Measurements from ENCODE around the gene AHRR.

Gene AHRR

GRCh38 chr5:422323-423232, 101.1 kb downstream of the AHRR start:
- TF ChIP-seq, protein P1, sequence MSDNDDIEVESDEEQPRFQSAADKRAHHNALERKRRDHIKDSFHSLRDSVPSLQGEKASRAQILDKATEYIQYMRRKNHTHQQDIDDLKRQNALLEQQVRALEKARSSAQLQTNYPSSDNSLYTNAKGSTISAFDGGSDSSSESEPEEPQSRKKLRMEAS (IDR thresholded peaks at IDR 0.05), result no peak
- TF ChIP-seq ZBTB7A (IDR thresholded peaks at IDR 0.05; ENCODE audit: low read depth), result no peak
- no peak for TF ChIP-seq RAD21 (IDR thresholded peaks at IDR 0.05; ENCODE audit: low read depth)
- TF ChIP-seq EP300 (IDR thresholded peaks at IDR 0.05; ENCODE audit: borderline replicate concordance), result no peak
- no peak for TF ChIP-seq TAF1 (IDR thresholded peaks at IDR 0.05; ENCODE audit: low read depth)
- TF ChIP-seq YY1 (IDR thresholded peaks at IDR 0.05; ENCODE audit: low read depth), result no peak
- TF ChIP-seq FOXM1 (IDR thresholded peaks at IDR 0.05; ENCODE audit: borderline replicate concordance, low read depth), result no peak
- TF ChIP-seq TEAD4 (IDR thresholded peaks at IDR 0.05), result no peak
- TF ChIP-seq, protein P2, sequence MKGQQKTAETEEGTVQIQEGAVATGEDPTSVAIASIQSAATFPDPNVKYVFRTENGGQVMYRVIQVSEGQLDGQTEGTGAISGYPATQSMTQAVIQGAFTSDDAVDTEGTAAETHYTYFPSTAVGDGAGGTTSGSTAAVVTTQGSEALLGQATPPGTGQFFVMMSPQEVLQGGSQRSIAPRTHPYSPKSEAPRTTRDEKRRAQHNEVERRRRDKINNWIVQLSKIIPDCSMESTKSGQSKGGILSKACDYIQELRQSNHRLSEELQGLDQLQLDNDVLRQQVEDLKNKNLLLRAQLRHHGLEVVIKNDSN (IDR thresholded peaks at IDR 0.05), result no peak
- TF ChIP-seq EGR1 (IDR thresholded peaks at IDR 0.05), result no peak
- TF ChIP-seq CEBPB (IDR thresholded peaks at IDR 0.05), result no peak
- no peak for TF ChIP-seq TCF12 (IDR thresholded peaks at IDR 0.05; ENCODE audit: low read depth)
- no peak for TF ChIP-seq CREB1 (IDR thresholded peaks at IDR 0.05; ENCODE audit: low read depth)
- no peak for TF ChIP-seq NFIC (IDR thresholded peaks at IDR 0.05)
- TF ChIP-seq, protein P3, sequence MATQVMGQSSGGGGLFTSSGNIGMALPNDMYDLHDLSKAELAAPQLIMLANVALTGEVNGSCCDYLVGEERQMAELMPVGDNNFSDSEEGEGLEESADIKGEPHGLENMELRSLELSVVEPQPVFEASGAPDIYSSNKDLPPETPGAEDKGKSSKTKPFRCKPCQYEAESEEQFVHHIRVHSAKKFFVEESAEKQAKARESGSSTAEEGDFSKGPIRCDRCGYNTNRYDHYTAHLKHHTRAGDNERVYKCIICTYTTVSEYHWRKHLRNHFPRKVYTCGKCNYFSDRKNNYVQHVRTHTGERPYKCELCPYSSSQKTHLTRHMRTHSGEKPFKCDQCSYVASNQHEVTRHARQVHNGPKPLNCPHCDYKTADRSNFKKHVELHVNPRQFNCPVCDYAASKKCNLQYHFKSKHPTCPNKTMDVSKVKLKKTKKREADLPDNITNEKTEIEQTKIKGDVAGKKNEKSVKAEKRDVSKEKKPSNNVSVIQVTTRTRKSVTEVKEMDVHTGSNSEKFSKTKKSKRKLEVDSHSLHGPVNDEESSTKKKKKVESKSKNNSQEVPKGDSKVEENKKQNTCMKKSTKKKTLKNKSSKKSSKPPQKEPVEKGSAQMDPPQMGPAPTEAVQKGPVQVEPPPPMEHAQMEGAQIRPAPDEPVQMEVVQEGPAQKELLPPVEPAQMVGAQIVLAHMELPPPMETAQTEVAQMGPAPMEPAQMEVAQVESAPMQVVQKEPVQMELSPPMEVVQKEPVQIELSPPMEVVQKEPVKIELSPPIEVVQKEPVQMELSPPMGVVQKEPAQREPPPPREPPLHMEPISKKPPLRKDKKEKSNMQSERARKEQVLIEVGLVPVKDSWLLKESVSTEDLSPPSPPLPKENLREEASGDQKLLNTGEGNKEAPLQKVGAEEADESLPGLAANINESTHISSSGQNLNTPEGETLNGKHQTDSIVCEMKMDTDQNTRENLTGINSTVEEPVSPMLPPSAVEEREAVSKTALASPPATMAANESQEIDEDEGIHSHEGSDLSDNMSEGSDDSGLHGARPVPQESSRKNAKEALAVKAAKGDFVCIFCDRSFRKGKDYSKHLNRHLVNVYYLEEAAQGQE (IDR thresholded peaks at IDR 0.05; ENCODE audit: low read depth), result no peak

GRCh38 chr5:423233-423565, 101.7 kb downstream of the AHRR start:
- TF ChIP-seq ZBTB7A (IDR thresholded peaks at IDR 0.05; ENCODE audit: low read depth) (no peak), NFIC (IDR thresholded peaks at IDR 0.05) (no peak), EP300 (IDR thresholded peaks at IDR 0.05; ENCODE audit: borderline replicate concordance) (no peak), TAF1 (IDR thresholded peaks at IDR 0.05; ENCODE audit: low read depth) (no peak), TEAD4 (IDR thresholded peaks at IDR 0.05) (no peak), CREB1 (IDR thresholded peaks at IDR 0.05; ENCODE audit: low read depth) (no peak), YY1 (IDR thresholded peaks at IDR 0.05; ENCODE audit: low read depth) (no peak), FOXM1 (IDR thresholded peaks at IDR 0.05; ENCODE audit: borderline replicate concordance, low read depth) (no peak), EGR1 (IDR thresholded peaks at IDR 0.05) (no peak), TCF12 (IDR thresholded peaks at IDR 0.05; ENCODE audit: low read depth) (no peak), CEBPB (IDR thresholded peaks at IDR 0.05) (no peak), RAD21 (IDR thresholded peaks at IDR 0.05; ENCODE audit: low read depth) (no peak)
- TF ChIP-seq, protein P3 (IDR thresholded peaks at IDR 0.05; ENCODE audit: low read depth), result no peak
- TF ChIP-seq, protein P2 (IDR thresholded peaks at IDR 0.05), result no peak
- TF ChIP-seq, protein P1 (IDR thresholded peaks at IDR 0.05), result no peak

DNA sequence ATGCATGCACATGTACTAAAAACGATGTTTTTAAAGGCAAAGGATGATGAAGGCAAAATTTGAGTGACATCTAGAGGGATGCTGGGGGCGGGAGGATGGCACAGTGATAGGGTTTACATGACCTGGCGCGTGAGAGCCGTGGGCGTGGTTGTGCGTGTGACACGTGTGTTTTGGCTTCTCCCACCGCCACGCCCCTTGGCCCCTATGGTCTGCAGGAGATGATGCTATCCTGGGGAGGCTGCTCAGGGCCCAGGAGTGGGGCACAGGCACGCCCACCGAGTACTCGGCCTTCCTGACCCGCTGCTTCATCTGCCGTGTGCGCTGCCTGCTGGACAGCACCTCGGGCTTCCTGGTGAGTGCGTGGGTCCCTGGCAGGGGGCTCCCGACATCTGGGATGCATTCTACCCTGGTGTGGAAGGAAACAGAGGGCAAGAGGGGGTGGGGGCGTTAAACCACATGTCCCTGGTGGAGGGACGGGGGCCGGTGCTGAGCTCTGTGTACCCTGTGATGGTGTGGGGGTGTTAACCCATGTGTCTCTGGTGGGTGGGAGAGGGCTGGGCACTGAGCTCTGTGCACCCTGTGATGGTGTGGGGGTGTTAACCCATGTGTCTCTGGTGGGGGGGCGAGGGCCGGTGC, 102.2 kb downstream of the AHRR start:
- TF ChIP-seq NFIC (IDR thresholded peaks at IDR 0.05) (no peak), ZBTB7A (IDR thresholded peaks at IDR 0.05; ENCODE audit: low read depth) (no peak)
- TF ChIP-seq, protein P3 (IDR thresholded peaks at IDR 0.05; ENCODE audit: low read depth), result 0 out of 2 replicates have a peak, but pooled peaks have one; percentile 13
- TF ChIP-seq, protein P1 (IDR thresholded peaks at IDR 0.05), result no peak
